ENCODE results near the gene ODF2L.

DNA sequence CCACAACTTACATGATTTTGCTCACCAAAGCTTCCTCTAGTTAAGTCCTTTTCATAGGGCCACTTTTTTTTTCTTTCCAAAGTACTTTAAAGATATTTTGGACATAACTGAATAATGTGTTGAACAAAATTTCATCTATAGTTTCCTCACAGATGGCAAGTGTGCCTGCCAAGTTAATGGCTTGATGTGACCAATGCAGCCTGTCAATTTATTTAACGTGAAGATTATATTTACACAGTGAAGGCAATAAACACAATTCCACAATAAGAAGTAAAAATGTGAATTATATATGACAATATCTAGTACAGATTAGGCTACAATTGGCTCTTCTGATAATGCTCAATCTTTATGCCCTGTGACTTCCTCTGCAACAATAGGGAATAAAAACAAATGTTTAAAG, 45.9 kb upstream of the ODF2L start:
- TF ChIP-seq, protein P1, sequence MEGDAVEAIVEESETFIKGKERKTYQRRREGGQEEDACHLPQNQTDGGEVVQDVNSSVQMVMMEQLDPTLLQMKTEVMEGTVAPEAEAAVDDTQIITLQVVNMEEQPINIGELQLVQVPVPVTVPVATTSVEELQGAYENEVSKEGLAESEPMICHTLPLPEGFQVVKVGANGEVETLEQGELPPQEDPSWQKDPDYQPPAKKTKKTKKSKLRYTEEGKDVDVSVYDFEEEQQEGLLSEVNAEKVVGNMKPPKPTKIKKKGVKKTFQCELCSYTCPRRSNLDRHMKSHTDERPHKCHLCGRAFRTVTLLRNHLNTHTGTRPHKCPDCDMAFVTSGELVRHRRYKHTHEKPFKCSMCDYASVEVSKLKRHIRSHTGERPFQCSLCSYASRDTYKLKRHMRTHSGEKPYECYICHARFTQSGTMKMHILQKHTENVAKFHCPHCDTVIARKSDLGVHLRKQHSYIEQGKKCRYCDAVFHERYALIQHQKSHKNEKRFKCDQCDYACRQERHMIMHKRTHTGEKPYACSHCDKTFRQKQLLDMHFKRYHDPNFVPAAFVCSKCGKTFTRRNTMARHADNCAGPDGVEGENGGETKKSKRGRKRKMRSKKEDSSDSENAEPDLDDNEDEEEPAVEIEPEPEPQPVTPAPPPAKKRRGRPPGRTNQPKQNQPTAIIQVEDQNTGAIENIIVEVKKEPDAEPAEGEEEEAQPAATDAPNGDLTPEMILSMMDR (IDR thresholded peaks at IDR 0.05 in 8 of 11, conservative IDR thresholded peaks at IDR 0.05 in 3 of 11), result no peak
- TF ChIP-seq POLR2AphosphoS5 (IDR thresholded peaks at IDR 0.05), result no peak
- no peak for TF ChIP-seq POLR2A (IDR thresholded peaks at IDR 0.05)

Measured in spleen (tissue), 7 donors.